Activated CD8-positive, alpha-beta T cell treated with anti-CD3 and anti-CD28 coated beads for 36 hours (primary cell): ENCODE results near the gene SDCBP2. TPM values are rescaled to one million over a fixed set of nuclear protein-coding genes. Genes with fewer than 3 reads are reported as not detected.

Experiments
- ATAC-seq: fragments of 200-7000 bp; cut with Tn5 transposase; one replicate; pipeline ENCODE4 v1.10.0; 2021; ENCODE audit warnings: mild to moderate bottlenecking, moderate library complexity
- CTCF ChIA-PET: fragments of 350-600 bp; sonication (Branson Sonifier 250); formaldehyde crosslinking; loops from one replicate; lab custom pipeline; 2021; ENCODE audit warnings: antibody characterized with exemption; lab: Charles Lee
- POLR2A ChIA-PET: fragments of 350-600 bp; sonication (Branson Sonifier 250); formaldehyde crosslinking; loops from one replicate; lab custom pipeline; 2021; ENCODE audit warnings: antibody characterized with exemption; lab: Charles Lee
- DNase-seq: peaks from one replicate; pipeline ENCODE4 v3.0.0-alpha.2; 2020
- H3K27ac Mint-ChIP-seq: one replicate; pipeline ENCODE4 v1.8.0; 2021; ENCODE audit warnings: mild to moderate bottlenecking, mixed read lengths
- H3K27me3 Mint-ChIP-seq: one replicate; pipeline ENCODE4 v1.8.0; 2021; ENCODE audit warnings: mixed read lengths
- H3K36me3 Mint-ChIP-seq: one replicate; pipeline ENCODE4 v1.8.0; 2021; ENCODE audit warnings: low read depth, mixed read lengths
- H3K4me1 Mint-ChIP-seq: one replicate; pipeline ENCODE4 v1.8.0; 2021; ENCODE audit warnings: low read depth, mixed read lengths
- H3K4me3 Mint-ChIP-seq: one replicate; pipeline ENCODE4 v1.8.0; 2021; ENCODE audit warnings: mild to moderate bottlenecking, moderate library complexity, mixed read lengths
- H3K9me3 Mint-ChIP-seq: one replicate; pipeline ENCODE4 v1.8.0; 2021; ENCODE audit warnings: mixed read lengths
- CTCF ChIP-seq: fragments of 200-600 bp; IDR thresholded peaks from one replicate; pipeline ENCODE4 v1.8.0; 2022; ENCODE audit warnings: antibody characterized with exemption, mild to moderate bottlenecking
- intact Hi-C: fragments of 100-400 bp; cut with micrococcal nuclease; formaldehyde crosslinking; loops from one replicate; pipeline ENCODE4 v1.10.0; 2022
- total RNA-seq, 2 experiments: library from RNA; stranded (reverse); gene quantifications; one replicate each; pipeline ENCODE4 v1.2.3, GENCODE V29; 2021

SDCBP2 gene
- total RNA-seq, 2 experiments from 2014 or later: 3.0 to 3.7 TPM

DNA sequence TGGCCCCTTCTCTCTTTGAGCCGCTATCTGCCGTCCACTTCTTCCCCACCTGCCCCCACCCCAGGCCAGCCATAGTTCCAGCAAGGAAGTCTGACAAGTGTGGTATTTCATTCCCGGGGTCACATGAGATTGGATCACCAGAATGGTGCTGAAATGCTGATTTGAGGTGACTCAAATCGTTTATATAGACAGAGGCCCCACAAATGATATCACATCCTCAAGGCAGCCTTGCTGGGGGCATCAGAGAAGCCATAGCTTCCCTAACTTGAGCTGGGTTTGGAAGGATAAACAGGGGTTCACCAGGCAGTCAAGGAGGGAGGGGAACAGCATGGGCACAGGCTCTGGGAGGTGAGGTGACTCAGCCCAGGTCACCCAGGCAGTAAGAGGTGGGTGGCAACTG is 9.9 kb downstream of the SDCBP2 start:
- ATAC-seq (no peak), DNase-seq (no peak)
- Mint-ChIP-seq H3K27me3 (peaks cover 2% of the 10 kb centered on the region), H3K27ac (no peak overlapping the region), H3K4me3 (no peak overlapping the region), H3K36me3 (no peaks in the 10 kb centered on the region), H3K4me1 (peaks cover 9% of the 10 kb centered on the region), H3K9me3 (no peaks in the 10 kb centered on the region)
- intact Hi-C loops: no loop called here
- POLR2A ChIA-PET: no interaction called here
- CTCF ChIA-PET: interaction anchor here (0.9 kb wide), 1 partner anchor 118 kb away, joined by 3 read pairs; no protein-coding TSS in a partner anchor
- TF ChIP-seq CTCF: no peak

- no peak for TF ChIP-seq CTCF
- intact Hi-C loops: no loop called here
- ChIA-PET POLR2A (no interaction called here), CTCF (no interaction called here)
- Mint-ChIP-seq H3K27ac (no peak overlapping the region), H3K36me3 (no peaks in the 10 kb centered on the region), H3K9me3 (no peaks in the 10 kb centered on the region), H3K4me1 (peaks cover 13% of the 10 kb centered on the region), H3K27me3 (peaks cover 2% of the 10 kb centered on the region), H3K4me3 (no peak overlapping the region)
- ATAC-seq: no peak
- DNase-seq: no peak
Observed at GRCh38 chr20:1317545-1318255, 11.2 kb downstream of the SDCBP2 start.

GRCh38 chr20:1315804-1316203 is 13.1 kb downstream of the SDCBP2 start:
- CTCF ChIA-PET: interaction anchor here (1.0 to 2.1 kb wide), 5 partner anchors 8 to 150 kb away, joined by 3 to 12 read pairs (median 7); partner anchors contain the start of gene NSFL1C

GRCh38 chr20:1313236-1313964 is 15.5 kb downstream of the SDCBP2 start:
- Mint-ChIP-seq H3K27ac (no peak overlapping the region), H3K4me1 (peaks cover 13% of the 10 kb centered on the region), H3K36me3 (no peaks in the 10 kb centered on the region), H3K27me3 (peaks cover 2% of the 10 kb centered on the region), H3K4me3 (no peak overlapping the region), H3K9me3 (no peaks in the 10 kb centered on the region)
- ATAC-seq (peak; percentile 81), DNase-seq (peak; percentile 65)
- ChIA-PET POLR2A (interaction anchor here (1.0 kb wide), 1 partner anchor 12 kb away, joined by 4 read pairs; no protein-coding TSS in a partner anchor), CTCF (interaction anchor here (0.6 to 2.2 kb wide), 25 partner anchors 9 to 190 kb away, joined by 3 to 36 read pairs (median 4); partner anchors contain the start of genes NSFL1C, RAD21L1 and SDCBP2)
- TF ChIP-seq CTCF: peak; percentile 100
- intact Hi-C loops: loop anchor here (1.0 kb wide), 1 partner anchor 124 kb away; no protein-coding TSS in a partner anchor

More at GRCh38 chr20:1315804-1316203, 13.1 kb downstream of the SDCBP2 start:
- TF ChIP-seq CTCF: no peak
- no peak overlapping the region for H3K27ac Mint-ChIP-seq
- H3K4me3 Mint-ChIP-seq: no peak overlapping the region
- ATAC-seq (no peak), DNase-seq (no peak)
- H3K4me1 Mint-ChIP-seq: peaks cover 13% of the 10 kb centered on the region
- POLR2A ChIA-PET: interaction anchor here (0.8 to 1.0 kb wide), 2 partner anchors 42 to 60 kb away, joined by 3 read pairs; no protein-coding TSS in a partner anchor
- no peaks in the 10 kb centered on the region for H3K36me3 Mint-ChIP-seq
- intact Hi-C loops: no loop called here
- H3K9me3 Mint-ChIP-seq: no peaks in the 10 kb centered on the region
- H3K27me3 Mint-ChIP-seq: peaks cover 2% of the 10 kb centered on the region
